CD4-positive, alpha-beta T cell treated with Interleukin-12 subunit alpha and Interleukin-12 subunit beta, for 1 hour (primary cell): ENCODE results near the gene FIZ1.
A peak's percentile ranks its signal among the peaks of the same experiment; 100 is the strongest.

Experiments
- DNase-seq: peaks from one replicate; pipeline ENCODE4 v3.0.0-alpha.2; 2020

The FIZ1 gene

DNA sequence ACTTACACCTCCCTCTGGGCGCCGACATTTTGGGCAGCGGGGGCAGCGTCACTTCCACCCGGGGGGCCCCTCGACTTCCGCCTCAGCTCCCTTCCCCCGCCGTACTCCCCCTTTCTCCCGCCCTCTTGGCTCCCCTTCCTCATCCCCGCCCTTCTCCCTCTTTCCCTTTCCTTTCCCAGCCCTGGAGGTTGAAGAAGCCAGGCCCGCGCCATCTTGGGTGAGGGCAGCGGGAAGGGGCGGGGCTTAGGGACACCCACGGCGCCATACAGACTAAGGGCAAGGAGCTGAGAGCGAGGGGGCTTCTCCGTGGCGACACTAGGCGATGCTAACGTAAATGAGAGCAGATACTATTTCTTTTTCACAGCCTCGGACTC, at the start of gene FIZ1:
Gene FIZ1 (minus strand): TSS at position 50 of the 374 bp plus-strand sequence. CDS start 1,652 bp downstream, outside the sequence.
- peak; percentile 98 for DNase-seq

- DNase-seq: no peak
Measured at GRCh38 chr19:55648585-55649267, 49.4 kb upstream of the FIZ1 start.

DNA sequence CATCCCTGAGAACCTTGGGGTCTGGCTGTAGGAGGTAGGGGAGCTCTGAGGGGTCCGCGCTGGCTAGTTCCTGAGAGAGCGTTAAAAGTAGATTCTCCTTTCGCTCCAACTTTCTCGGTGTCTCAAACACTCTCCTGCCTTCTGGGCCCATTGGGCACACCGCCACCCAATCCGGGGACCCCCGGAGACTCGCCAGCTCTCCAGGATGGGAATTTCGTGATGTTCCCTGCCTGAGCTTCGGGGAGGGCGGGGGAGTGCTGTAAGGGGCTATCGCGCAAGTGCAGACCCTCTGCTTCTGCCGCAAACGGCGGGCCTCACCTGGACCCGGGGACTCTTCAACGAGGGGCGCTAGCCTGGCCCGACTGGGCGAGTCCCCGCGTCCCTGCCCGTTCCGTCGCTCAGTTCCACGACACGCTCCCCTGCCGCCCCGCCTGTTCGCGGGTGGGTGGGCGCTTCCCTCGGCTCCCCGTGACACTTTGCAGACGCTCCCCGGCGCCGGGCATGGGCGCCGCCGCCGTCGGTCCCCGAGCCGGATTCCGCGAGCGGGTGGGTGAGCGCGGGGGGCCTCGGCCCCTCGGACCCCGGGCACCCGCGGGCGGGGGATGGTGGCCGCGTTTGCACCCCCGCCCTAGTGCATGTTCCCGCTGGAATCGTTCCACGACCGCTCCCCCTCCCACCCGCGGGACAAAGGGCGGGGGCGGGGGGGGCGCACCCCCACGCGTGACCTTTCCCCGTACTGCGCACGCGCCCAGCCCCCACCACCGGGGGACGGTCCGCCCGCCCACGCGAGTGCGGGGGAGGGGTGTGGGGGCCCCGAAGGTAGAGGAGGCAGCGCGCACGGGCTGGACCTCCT, 48.6 kb upstream of the FIZ1 start, which contains the start of gene CCDC106:
Gene CCDC106 (plus strand): TSS at position 481 of the 853 bp plus-strand sequence. CDS start 835 bp downstream, outside the sequence.
- DNase-seq: peak; percentile 52

DNA sequence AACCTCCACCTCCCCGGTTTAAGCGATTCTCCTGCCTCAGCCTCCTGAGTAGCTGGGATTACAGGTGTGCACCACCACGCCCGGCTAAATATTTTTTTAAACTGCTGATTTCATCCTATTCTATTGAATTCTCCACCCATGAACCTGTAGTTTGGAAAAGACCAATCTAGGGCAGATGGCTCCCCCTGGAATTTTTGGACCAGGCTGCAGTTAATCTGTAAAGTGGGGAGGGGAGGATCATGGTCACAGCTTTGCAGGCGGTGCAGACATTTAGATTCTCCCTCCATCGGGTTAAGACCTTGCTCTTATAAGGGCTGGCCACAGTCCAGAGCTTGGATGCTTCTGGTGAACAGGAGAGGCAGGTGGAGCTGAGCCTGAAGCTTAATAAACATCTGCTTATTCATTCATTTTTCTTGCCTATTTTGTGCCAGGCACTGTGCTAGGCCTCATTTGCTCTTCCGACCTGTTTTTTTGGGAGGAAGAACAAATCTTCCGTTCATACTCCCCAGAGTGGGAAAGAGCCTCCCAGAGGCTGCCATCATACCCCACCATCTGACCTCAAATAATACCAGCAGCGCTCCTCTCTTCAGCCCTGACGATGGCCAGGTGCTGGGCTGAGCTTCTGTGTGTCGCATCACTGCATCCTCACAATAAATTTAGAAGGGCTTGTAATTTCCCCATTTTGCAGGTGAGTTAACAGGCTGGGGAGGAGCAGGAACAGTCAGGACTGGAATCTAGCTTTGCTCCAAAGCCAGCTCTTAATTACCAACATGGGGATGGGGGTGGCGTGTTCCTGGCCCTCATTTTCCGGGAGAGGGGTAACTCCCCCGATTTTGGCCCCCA, 47.8 kb upstream of the FIZ1 start:
- no peak for DNase-seq

DNA sequence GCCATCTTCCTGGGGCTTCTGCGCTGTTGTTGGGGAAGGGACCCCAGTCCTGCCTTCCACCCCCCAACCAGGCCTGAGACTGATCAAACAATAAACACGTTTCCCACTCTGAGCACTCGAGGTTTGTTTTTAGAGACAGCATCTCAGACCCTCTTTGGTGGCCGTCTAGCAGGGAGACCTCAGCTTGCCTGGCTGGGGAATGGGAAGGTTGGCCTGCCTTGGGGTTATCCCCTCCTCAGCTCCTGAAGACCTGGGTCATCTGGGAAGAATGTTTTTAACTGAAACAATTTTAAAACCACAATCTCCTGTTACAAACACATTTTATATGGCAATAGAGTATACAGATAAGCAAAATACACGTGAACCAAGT, 46.2 kb upstream of the FIZ1 start:
- DNase-seq: no peak

DNA sequence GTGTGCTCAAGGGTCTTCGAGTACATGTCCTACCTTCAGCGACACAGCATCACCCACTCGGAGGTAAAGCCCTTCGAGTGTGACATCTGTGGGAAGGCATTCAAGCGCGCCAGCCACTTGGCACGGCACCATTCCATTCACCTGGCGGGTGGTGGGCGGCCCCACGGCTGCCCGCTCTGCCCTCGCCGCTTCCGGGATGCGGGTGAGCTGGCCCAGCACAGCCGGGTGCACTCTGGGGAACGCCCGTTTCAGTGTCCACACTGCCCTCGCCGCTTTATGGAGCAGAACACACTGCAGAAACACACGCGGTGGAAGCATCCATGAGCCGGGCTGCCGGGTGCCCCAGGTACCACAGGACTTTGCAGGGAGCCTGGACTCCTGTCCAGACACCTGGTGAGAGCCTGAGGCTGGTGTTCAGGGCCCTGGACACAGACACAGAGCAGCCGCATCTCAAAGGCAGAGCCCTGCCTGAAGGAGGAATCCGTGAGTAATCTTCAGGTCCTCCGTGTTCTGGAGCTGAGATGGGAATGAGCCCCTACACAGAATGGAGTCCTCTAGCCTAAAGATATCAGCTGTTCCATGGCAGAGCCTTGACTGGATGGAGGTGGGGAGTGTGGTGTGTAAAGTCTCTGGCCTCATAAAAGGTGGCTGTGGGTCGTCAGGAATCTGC, 45.7 kb upstream of the FIZ1 start:
- no peak for DNase-seq

- DNase-seq: no peak
Measured at GRCh38 chr19:55644191-55644833, 45.0 kb upstream of the FIZ1 start.

DNA sequence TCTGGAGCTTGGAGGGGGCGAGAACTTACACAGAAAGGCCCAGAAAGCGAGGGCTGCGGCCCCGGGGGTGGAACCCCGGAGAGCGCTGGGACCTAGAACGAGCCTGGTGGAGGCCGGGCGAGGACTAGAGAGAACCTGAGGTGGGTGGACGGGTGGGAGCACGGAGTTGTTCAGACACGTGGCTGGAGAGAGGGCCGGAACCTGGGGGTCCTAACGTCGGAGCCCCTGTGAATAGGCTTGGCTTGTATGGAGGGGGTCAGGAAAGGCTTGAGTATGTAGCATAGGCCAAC, 44.5 kb upstream of the FIZ1 start:
- DNase-seq: no peak

DNA sequence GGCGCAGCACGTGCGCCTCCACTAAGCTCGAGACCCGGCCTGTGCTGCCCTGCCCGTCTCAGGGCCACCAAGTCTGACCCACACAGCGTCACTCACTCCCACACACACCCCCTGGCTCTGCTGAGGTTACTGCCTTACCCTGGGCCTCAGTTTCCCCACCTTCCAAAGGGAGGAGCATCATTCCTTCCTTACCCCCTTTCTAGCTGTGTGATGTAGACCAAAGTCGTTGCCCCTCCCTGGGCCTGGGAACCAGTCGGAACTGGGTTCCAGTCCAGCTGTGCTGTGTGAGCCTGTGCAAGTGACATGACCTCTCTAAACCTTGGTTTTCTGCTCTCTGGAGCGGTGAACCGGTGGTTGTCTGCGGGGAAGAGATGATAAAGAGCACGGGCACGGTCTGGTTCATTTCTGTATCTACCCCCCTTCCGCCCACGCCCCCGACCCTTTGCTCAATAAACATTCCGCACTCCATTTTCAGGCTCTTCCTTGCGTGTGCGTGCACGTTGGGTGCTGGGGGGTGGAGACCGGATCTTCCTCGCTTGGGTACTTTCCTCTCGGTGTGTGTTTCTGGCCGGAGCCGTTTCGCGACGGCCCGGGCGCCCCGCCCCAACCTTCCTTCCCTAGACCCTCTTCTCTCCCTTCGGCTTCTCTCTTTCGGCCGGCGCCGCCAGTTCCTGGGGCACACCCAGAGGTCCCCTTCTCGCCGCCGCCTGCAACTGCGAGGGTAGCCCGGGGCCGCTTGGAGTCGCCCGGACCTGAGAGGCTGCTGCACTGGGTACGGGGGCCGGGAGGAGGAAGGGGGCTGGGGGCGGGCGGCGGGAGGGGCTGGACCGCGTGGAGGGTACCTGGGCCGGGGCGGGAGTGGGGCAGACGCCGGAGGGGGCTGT, 43.9 kb upstream of the FIZ1 start, which contains the start of gene ZNF581:
Gene ZNF581 (plus strand): TSS at position 647 of the 884 bp plus-strand sequence. CDS start 923 bp downstream, outside the sequence.
- peak; percentile 83 for DNase-seq

DNA sequence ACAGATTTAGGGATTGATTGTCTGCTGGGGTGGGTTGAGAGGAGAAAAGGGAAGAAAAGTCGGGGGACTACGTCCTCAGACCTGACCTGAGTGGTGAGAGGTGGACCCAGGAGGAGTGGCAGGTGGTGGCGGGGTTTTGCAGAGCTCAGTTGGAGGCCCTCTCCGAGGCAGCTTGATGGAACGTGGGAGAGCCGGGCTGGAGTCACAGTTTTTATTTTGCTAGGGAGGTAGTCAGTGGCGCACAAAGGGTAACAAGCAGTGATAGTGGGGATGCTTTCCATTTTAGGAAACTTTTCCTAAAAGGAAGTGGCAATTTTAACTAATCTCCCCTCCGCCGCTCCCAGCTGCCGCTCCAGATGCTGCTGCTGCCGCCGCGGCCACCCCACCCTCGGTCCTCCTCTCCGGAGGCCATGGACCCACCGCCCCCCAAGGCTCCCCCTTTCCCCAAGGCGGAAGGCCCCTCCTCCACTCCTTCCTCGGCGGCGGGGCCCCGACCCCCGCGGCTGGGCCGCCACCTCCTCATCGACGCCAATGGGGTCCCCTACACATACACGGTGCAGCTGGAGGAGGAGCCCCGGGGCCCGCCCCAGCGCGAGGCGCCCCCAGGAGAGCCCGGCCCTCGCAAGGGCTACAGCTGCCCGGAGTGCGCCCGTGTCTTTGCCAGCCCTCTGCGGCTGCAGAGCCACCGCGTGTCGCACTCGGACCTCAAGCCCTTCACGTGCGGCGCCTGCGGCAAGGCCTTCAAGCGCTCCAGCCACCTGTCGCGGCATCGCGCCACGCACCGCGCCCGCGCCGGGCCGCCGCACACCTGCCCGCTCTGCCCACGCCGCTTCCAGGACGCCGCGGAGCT, 43.1 kb upstream of the FIZ1 start:
- DNase-seq: no peak

DNA sequence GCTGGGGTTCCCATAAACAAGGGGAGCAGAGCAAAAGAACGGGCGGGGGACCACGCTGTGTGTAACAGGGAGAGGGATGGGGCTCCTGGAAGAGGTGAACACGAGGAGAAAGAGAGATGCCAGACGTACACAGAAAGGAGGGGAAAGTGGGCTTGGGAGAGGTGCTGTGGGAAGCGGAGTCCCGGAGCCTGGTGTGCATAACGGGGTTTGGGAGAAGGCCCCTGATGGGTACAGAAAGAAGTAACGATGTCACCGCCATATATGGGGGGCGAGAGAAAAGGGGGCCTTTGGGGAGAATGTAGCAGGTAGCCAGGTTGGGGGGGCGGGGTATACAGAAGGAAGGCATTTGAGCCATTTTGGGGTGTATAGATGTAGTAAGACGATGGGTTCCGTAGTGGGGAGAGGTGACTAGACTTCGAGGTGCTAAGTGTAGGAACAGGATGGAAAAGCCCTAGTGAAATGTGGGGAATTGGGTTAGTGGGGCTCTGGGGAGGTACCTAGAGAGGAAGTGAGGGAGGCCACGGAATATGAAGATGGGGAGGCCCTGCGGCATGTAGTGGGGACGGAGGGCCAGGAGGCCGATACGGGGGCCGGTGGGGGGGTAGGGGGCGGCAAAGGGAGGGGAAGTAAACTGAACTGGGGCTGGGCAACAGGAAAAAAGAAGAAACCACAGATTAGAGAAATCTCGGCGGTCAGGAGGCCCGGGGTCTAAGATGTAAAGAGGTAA, 42.3 kb upstream of the FIZ1 start:
- peak; percentile 55 for DNase-seq

DNA sequence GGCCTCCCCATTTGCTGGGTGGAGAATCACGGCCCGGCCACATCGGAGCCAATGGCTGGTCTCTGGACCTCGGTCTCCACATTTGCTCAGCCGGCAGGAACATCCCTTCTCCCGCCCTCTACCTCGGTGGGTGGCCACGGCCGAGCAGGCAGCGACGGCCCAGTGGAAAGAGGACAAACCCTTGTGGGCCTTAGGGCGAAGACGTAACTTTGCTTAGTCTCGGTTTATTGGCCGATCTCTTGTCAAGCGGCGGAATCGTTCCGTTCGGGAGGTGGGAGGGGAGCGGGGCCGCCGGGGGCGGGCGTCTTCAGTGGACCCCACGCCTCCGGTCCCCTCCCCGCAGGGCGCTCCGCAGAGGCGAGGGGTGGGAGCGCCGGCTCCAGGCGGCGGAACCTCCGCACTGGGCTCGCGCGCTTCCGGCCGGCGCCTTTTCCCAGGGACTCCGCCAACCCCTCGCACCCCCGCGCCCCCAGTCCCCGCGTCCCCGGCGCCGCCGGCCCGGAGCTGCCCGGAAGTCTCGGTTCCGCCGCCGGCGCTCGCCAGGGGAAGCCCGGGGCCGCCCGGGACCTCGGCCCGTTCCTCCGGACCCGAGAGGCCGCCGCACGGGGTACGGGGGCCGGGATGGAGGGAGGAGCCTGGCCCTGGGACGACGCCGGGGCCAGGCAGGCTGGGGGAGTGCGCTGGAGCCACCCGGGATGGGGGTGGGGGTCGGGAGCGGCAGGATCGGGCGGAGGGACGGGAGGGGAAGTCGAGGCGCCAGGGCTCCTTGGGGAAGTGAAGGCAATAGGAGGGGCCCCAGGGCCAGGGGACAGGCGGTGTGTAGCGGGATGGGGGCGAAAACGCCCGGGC, 41.5 kb upstream of the FIZ1 start, which contains the start of gene ZNF580:
Gene ZNF580 (plus strand): TSS at position 426 of the 849 bp plus-strand sequence. CDS start 1,507 bp downstream, outside the sequence.
- DNase-seq: peak; percentile 70

- DNase-seq: peak; percentile 82
Measured at GRCh38 chr19:55640043-55640576, 40.8 kb upstream of the FIZ1 start.

DNA sequence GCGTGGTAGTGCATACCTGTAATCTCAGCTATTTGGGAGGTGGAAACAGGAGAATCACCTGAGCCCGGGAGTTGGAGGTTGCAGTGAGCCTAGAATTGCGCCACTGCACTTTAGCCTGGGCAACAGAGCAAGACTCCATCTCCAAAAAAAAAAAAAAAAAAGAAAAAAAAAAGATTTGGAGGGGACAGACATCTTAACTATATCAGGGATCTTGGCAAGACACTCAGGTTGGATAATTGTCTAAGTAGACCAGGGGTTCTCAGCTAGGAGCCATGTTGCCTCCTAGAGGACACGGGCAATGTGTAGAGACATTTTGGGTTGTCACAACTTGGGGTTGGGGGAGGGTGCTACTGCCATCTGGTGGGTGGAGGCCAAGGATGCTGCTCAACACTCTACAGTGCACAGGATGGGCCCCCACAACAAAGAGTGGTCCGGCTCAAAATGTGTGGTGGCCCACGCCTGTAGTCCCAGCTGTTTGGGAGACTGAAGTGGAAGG, 39.6 kb upstream of the FIZ1 start:
- peak; percentile 76 for DNase-seq

DNA sequence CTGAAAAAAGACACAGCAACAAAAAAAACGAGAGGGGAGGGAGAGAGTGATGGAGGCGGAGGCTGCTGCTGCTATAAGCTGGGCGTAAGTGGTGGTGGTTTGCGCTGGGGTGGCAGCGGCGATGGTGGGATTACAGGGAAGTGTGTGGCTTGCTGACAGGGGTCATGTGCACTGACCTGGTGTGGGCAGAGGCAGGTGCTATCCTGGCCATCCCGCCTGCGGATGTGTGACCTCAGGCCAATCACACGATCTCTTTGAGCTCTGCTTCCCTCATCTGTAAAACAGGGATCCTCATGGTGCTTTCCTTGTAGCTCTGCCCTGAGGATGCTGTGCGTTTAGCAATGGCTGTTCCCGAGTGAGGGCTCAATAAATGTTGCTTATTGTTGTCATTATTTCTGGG, 38.2 kb upstream of the FIZ1 start:
- DNase-seq: no peak

- no peak for DNase-seq
Measured at GRCh38 chr19:55636723-55637122, 37.4 kb upstream of the FIZ1 start.

DNA sequence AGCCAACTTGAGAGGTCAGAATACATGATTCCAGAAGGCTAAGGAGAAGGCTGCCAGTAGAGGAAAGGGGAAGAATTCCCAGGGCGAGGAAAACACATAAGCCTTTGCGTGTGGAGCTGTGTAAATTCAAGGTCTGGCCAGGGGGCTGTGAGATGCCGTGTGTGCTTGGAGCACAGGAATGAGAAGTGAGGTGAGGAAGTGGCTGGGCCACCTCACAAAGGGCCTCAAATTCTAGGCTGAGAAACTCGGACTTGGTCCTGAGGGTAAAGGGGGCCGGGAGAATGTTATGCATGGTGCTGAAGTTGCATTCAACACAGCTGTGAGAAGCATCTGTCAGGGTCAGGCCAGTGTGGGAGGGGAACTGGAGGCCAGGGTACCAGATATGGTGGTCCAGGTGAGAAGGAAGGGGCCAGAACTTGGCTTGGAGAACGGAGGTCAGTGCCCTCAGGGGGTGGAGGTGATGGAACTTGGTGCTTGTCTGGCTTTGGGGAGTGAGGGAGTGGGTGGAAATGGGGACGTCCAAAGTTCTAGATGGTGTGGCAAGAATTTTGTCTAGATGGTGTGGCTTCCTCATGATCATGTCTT, 36.6 kb upstream of the FIZ1 start:
- DNase-seq: no peak
